ENCODE results near the gene NID2. TPM values are rescaled to one million over a fixed set of nuclear protein-coding genes. Genes with fewer than 3 reads are reported as not detected.

NID2 gene
- total RNA-seq, 1 experiment from 2014 or later: 6.6 TPM

- Histone ChIP-seq H3K27me3 (ENCODE audit: insufficient read depth, low read length) (no peaks in the 10 kb centered on the region), H3K18ac (ENCODE audit: insufficient read length, low read depth, low read length) (no peak overlapping the region), H3K9ac (ENCODE audit: extremely low read depth, insufficient read length, low read length) (no peak overlapping the region), H4K91ac (ENCODE audit: insufficient read length, low read depth, low read length) (no peak overlapping the region), H3K23me2 (ENCODE audit: insufficient read length, low read depth, low read length, poor library complexity, severe bottlenecking) (no peaks in the 10 kb centered on the region), H3K56ac (ENCODE audit: insufficient read length, low read depth, low read length) (no peak overlapping the region), H2BK120ac (ENCODE audit: low read depth, low read length, poor library complexity, severe bottlenecking) (no peak overlapping the region), H2BK20ac (ENCODE audit: low read depth, low read length, poor library complexity, severe bottlenecking) (no peak overlapping the region), H3K79me1 (ENCODE audit: insufficient read depth, low read depth, low read length, poor library complexity, severe bottlenecking) (no peaks in the 10 kb centered on the region), H4K8ac (replicated peaks; ENCODE audit: insufficient read length, low read depth, low read length) (no peak overlapping the region), H2AK5ac (ENCODE audit: insufficient read length, low read length) (no peak overlapping the region), H2AFZ (ENCODE audit: low read length) (no peak overlapping the region), H3K9me3 (ENCODE audit: control insufficient read depth, low read depth, low read length) (no peaks in the 10 kb centered on the region), H3K14ac (ENCODE audit: insufficient read depth, low read length) (no peak overlapping the region), H3K27ac (ENCODE audit: insufficient read length, low read depth, low read length) (no peak overlapping the region), H2BK15ac (ENCODE audit: low read depth, low read length) (no peak overlapping the region), H3K79me2 (ENCODE audit: insufficient read depth, low read length) (no peaks in the 10 kb centered on the region), H4K20me1 (ENCODE audit: control insufficient read depth, insufficient read depth, insufficient read length) (no peaks in the 10 kb centered on the region), H4K5ac (ENCODE audit: insufficient read length, low read depth, low read length) (no peak overlapping the region), H3K4ac (ENCODE audit: low read depth, low read length) (no peak overlapping the region), H3T11ph (ENCODE audit: low read length) (no peak overlapping the region), H3K23ac (ENCODE audit: insufficient read length, low read depth, low read length) (no peak overlapping the region), H3K4me1 (ENCODE audit: insufficient read depth, low read length) (no peaks in the 10 kb centered on the region), H2BK12ac (ENCODE audit: insufficient read length, low read depth, low read length) (no peak overlapping the region), H3K4me2 (ENCODE audit: insufficient read depth, insufficient read length, low read length) (no peak overlapping the region), H2BK5ac (ENCODE audit: insufficient read length, low read length) (no peak overlapping the region)
- H3K4me1 Mint-ChIP-seq: no peaks in the 10 kb centered on the region
- no peaks in the 10 kb centered on the region for H3K27me3 Mint-ChIP-seq (ENCODE audit: low read depth)
- no peak overlapping the region; a peak in 1 of 7 replicates for H3K27ac Mint-ChIP-seq
- no peaks in the 10 kb centered on the region for H3K9me3 Mint-ChIP-seq
- no peak for DNase-seq
- no CpG with 5 or more reads among the region's 5 CpGs for WGBS (ENCODE audit: extremely low coverage, insufficient read length, low lambda C conversion rate)
- no peak for TF ChIP-seq CTCF (conservative IDR thresholded peaks at IDR 0.05)
- H3K36me3 Mint-ChIP-seq (ENCODE audit: insufficient read depth in 1 of 3, low read depth in 3 of 3): no peaks in the 10 kb centered on the region
- H3K4me3 Mint-ChIP-seq: no peak overlapping the region
Measured at GRCh38 chr14:52110441-52111086, 41.7 kb upstream of the NID2 start.

Measured in H9 (cell line).